ENCODE measurements around the gene TSPYL1. TPM values are rescaled to one million over a fixed set of nuclear protein-coding genes. Genes with fewer than 3 reads are reported as not detected.
"Not testable (repeated sequence)": the region's sequence is repeated elsewhere in the genome, so short reads cannot be mapped to it uniquely, and the experiment has no call there.

TSPYL1 gene
- polyA plus RNA-seq: 85.8 TPM
- long read RNA-seq, donor 1, transcript TSPYL1-201 (1 exons, 3,326 nt): major isoform, 102 of 102 reads
- long read RNA-seq, donor 1, partial matches to known transcripts: 0 of 102 reads
- long read RNA-seq, donor 1, other reads (novel, unspliced or antisense): 0 of 102 reads
- long read RNA-seq, donor 2, transcript TSPYL1-201 (1 exons, 3,326 nt): major isoform, 226 of 226 reads
- long read RNA-seq, donor 2, partial matches to known transcripts: 0 of 226 reads
- long read RNA-seq, donor 2, other reads (novel, unspliced or antisense): 0 of 226 reads
- long read RNA-seq, donor 3, transcript TSPYL1-201 (1 exons, 3,326 nt): major isoform, 144 of 144 reads
- long read RNA-seq, donor 3, partial matches to known transcripts: 0 of 144 reads
- long read RNA-seq, donor 3, other reads (novel, unspliced or antisense): 0 of 144 reads
- long read RNA-seq, donor 4, transcript TSPYL1-201 (1 exons, 3,326 nt): major isoform, 15 of 15 reads
- long read RNA-seq, donor 4, partial matches to known transcripts: 0 of 15 reads
- long read RNA-seq, donor 4, other reads (novel, unspliced or antisense): 0 of 15 reads
- long read RNA-seq, donor 5, transcript TSPYL1-201 (1 exons, 3,326 nt): major isoform, 88 of 88 reads
- long read RNA-seq, donor 5, partial matches to known transcripts: 0 of 88 reads
- long read RNA-seq, donor 5, other reads (novel, unspliced or antisense): 0 of 88 reads
- long read RNA-seq, donor 6, transcript TSPYL1-201 (1 exons, 3,326 nt): major isoform, 108 of 108 reads
- long read RNA-seq, donor 6, partial matches to known transcripts: 0 of 108 reads
- long read RNA-seq, donor 6, other reads (novel, unspliced or antisense): 0 of 108 reads
- long read RNA-seq, donor 7, transcript TSPYL1-201 (1 exons, 3,326 nt): major isoform, 59 of 59 reads
- long read RNA-seq, donor 7, partial matches to known transcripts: 0 of 59 reads
- long read RNA-seq, donor 7, other reads (novel, unspliced or antisense): 0 of 59 reads
- long read RNA-seq, donor 8, transcript TSPYL1-201 (1 exons, 3,326 nt): major isoform, 164 of 164 reads
- long read RNA-seq, donor 8, partial matches to known transcripts: 0 of 164 reads
- long read RNA-seq, donor 8, other reads (novel, unspliced or antisense): 0 of 164 reads
- long read RNA-seq, donor 9, transcript TSPYL1-201 (1 exons, 3,326 nt): major isoform, 94 of 94 reads
- long read RNA-seq, donor 9, partial matches to known transcripts: 0 of 94 reads
- long read RNA-seq, donor 9, other reads (novel, unspliced or antisense): 0 of 94 reads
- long read RNA-seq, donor 10, transcript TSPYL1-201 (1 exons, 3,326 nt): major isoform, 136 of 136 reads
- long read RNA-seq, donor 10, partial matches to known transcripts: 0 of 136 reads
- long read RNA-seq, donor 10, other reads (novel, unspliced or antisense): 0 of 136 reads
- long read RNA-seq, donor 11, transcript TSPYL1-201 (1 exons, 3,326 nt): major isoform, 107 of 107 reads
- long read RNA-seq, donor 11, partial matches to known transcripts: 0 of 107 reads
- long read RNA-seq, donor 11, other reads (novel, unspliced or antisense): 0 of 107 reads

DNA sequence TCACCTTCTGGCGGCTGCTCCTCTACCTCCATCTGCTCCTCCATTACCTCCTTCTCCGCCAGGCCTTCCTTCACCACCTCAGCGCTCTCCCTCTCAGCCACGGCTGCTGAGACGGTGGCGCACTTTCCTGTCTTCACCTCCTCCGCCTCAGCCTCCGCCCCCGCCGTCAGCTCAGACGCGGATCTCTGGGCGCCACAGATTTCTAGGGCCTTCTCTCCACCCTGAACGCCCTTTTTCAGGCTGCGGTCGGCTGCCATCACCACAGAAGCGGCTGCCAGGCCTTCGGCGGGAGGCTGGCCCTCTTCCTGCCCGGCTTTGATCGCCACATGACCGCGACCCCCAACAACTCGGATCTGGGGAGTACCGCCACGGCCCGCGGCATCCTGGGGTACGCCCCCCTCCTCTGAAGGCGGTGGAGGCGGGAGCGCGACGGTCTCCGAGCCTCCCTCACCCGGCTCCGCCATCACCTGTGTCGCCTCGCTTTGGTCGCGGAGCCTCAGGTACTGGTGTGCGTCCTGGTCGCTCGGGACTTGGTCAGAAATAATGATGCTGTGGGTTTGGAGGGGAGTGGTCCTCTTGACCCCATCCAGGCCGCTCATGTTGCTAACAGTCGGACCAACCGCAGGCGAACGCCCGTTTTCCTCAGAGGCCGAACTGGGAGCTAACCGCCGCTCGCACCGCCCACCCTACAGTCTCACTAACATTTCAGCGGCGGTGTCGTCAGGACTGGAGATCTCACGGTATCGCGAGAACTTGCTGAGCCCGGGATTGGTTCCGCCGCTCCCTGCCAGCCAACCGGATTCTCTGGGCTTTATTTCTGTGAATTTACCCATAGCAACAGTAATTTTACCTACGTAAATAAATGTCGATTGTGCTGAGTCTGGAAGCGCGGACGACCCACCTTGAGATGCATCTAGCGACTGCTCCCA is at the start of gene TSPYL1:
TSS of gene TSPYL1 (minus strand) at position 699 of the 929 bp plus-strand sequence. CDS start at position 599, 100 bp downstream.
- peak; percentile 96 to 98 for DNase-seq
- Histone ChIP-seq H3K4me1 (ENCODE audit: control insufficient read depth, insufficient read depth, low read length) (peaks cover 7% of the 10 kb centered on the region), H3K4me3 (ENCODE audit: low read length) (peak within 1 kb of the TSS; percentile 94), H3K27me3 (ENCODE audit: control insufficient read depth, insufficient read depth, low read length) (no peaks in the 10 kb centered on the region), H3K27ac (ENCODE audit: low read length) (peak within 1 kb of the TSS; percentile 99), H3K9me3 (ENCODE audit: control insufficient read depth, low read depth, low read length) (no peaks in the 10 kb centered on the region), H3K36me3 (ENCODE audit: control insufficient read depth, insufficient read depth, low read length) (peaks cover 8% of the 10 kb centered on the region)
- 7% methylated on average over 7 of the region's 71 CpGs for WGBS (ENCODE audit: insufficient coverage, low lambda C conversion rate)

DNA sequence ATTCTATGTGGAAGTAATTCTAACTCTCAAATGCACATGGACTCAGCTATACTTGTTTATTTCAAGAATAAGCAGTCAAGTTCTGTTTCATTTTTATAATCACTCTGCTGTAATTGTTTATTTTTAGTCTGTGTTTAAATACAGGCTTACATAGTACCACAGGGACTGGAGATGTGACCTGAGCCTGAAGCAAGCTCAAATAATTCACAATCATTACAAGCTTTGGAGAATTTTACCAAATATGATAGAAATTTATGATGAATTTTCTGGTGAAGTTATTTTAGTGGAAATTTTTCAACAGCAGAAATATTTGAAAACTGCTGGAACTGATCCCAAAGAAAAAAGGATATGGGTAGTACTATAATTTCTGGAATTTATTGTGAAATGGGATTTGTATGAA is 49.4 kb upstream of the TSPYL1 start:
- Histone ChIP-seq H3K27me3 (ENCODE audit: control insufficient read depth, insufficient read depth, low read length) (no peaks in the 10 kb centered on the region), H3K27ac (ENCODE audit: low read length) (no peak overlapping the region), H3K36me3 (ENCODE audit: control insufficient read depth, insufficient read depth, low read length) (no peaks in the 10 kb centered on the region), H3K4me3 (ENCODE audit: low read length) (no peak overlapping the region), H3K4me1 (ENCODE audit: control insufficient read depth, insufficient read depth, low read length) (no peaks in the 10 kb centered on the region), H3K9me3 (ENCODE audit: control insufficient read depth, low read depth, low read length) (no peaks in the 10 kb centered on the region)
- no peak for DNase-seq

- no peak for DNase-seq
These were observed 48.8 kb upstream of the TSPYL1 start for GRCh38 chr6:116328528-116328903.

DNA sequence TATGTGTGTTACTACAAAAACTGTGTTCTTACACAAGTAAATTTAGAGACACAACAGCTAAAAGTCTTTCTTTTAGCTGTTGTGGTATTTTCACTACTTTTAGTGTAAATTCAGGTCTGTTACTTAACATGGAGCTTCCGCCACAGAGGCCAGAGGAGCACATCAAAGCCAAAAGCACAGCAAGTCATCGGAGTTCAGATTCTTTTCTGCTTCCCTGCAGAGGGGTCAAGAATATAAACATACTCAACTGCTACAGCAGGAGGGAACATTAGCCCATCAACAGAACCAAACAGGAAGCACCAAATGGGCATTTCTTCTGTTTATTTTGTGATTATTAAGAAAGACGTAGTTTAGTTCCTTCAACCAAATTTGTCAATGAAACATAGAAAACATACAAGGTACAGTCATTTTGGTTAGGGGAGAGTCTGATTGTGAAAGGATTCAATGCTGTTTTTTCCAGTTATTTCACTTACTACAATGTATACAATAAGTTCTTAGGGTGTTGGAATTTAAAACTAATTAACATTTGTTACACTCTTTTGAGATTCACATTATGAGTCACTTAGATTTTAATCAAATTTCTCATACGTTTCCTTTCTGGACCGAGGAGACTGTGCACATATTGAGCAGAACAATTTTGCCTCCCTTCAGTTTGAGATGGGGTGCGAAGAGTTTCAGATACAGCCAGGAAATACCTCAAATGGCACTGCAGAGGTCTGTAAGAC is 48.2 kb upstream of the TSPYL1 start:
- Histone ChIP-seq H3K27me3 (ENCODE audit: control insufficient read depth, insufficient read depth, low read length) (no peaks in the 10 kb centered on the region), H3K36me3 (ENCODE audit: control insufficient read depth, insufficient read depth, low read length) (no peaks in the 10 kb centered on the region), H3K4me3 (ENCODE audit: low read length) (no peak overlapping the region), H3K27ac (ENCODE audit: low read length) (no peak overlapping the region), H3K4me1 (ENCODE audit: control insufficient read depth, insufficient read depth, low read length) (no peaks in the 10 kb centered on the region), H3K9me3 (ENCODE audit: control insufficient read depth, low read depth, low read length) (no peaks in the 10 kb centered on the region)
- DNase-seq: no peak
- 77% methylated on average over 3 of the region's 6 CpGs for WGBS (ENCODE audit: insufficient coverage, low lambda C conversion rate)

More at GRCh38 chr6:116328528-116328903, 48.8 kb upstream of the TSPYL1 start:
- no peaks in the 10 kb centered on the region for H3K27me3 ChIP-seq (ENCODE audit: control insufficient read depth, insufficient read depth, low read length)
- H3K27ac ChIP-seq (ENCODE audit: low read length): no peak overlapping the region
- no peaks in the 10 kb centered on the region for H3K4me1 ChIP-seq (ENCODE audit: control insufficient read depth, insufficient read depth, low read length)
- H3K36me3 ChIP-seq (ENCODE audit: control insufficient read depth, insufficient read depth, low read length): no peaks in the 10 kb centered on the region
- H3K9me3 ChIP-seq (ENCODE audit: control insufficient read depth, low read depth, low read length): no peaks in the 10 kb centered on the region
- H3K4me3 ChIP-seq (ENCODE audit: low read length): no peak overlapping the region
- WGBS (ENCODE audit: insufficient coverage, low lambda C conversion rate): 80% methylated on average over 1 of the region's 1 CpG

GRCh38 chr6:116326996-116327395 is 47.3 kb upstream of the TSPYL1 start:
- H3K4me3 ChIP-seq (ENCODE audit: low read length): no peak overlapping the region
- no peaks in the 10 kb centered on the region for H3K36me3 ChIP-seq (ENCODE audit: control insufficient read depth, insufficient read depth, low read length)
- no peak overlapping the region for H3K27ac ChIP-seq (ENCODE audit: low read length)
- no peaks in the 10 kb centered on the region for H3K4me1 ChIP-seq (ENCODE audit: control insufficient read depth, insufficient read depth, low read length)
- 75% methylated on average over 2 of the region's 4 CpGs for WGBS (ENCODE audit: insufficient coverage, low lambda C conversion rate)
- DNase-seq: no peak
- H3K9me3 ChIP-seq (ENCODE audit: control insufficient read depth, low read depth, low read length): no peaks in the 10 kb centered on the region
- H3K27me3 ChIP-seq (ENCODE audit: control insufficient read depth, insufficient read depth, low read length): no peaks in the 10 kb centered on the region

DNA sequence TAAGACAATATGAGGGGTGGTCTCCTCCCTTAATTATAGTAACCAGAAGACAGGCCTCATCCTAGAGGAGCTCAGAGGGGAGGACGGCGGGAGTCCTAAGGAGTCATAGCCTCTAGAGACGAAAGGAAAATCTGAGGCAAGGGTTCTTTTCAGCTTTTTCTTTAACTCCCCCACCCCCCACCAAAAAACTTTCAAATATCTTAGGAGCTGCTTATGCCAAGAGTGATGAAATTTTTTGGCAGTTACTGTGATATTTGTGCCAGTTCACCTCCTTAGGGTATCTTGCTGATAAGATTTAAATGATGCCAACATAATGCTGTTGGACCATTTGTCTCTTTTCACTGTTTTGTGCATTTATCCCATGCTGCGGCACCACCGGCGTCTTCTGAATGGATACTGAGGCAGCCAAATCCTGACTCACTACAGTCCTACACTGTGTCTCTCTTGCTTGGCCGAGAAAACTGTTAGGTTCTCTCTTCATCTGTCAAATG is 46.5 kb upstream of the TSPYL1 start:
- H3K27me3 ChIP-seq (ENCODE audit: control insufficient read depth, insufficient read depth, low read length): no peaks in the 10 kb centered on the region
- H3K9me3 ChIP-seq (ENCODE audit: control insufficient read depth, low read depth, low read length): no peaks in the 10 kb centered on the region
- no peak overlapping the region for H3K27ac ChIP-seq (ENCODE audit: low read length)
- WGBS (ENCODE audit: insufficient coverage, low lambda C conversion rate): no CpG with 5 or more reads among the region's 7 CpGs
- H3K4me1 ChIP-seq (ENCODE audit: control insufficient read depth, insufficient read depth, low read length): no peaks in the 10 kb centered on the region
- H3K4me3 ChIP-seq (ENCODE audit: low read length): no peak overlapping the region
- no peaks in the 10 kb centered on the region for H3K36me3 ChIP-seq (ENCODE audit: control insufficient read depth, insufficient read depth, low read length)
- no peak for DNase-seq

- H3K4me1 ChIP-seq (ENCODE audit: control insufficient read depth, insufficient read depth, low read length); H3K9me3 ChIP-seq (ENCODE audit: control insufficient read depth, low read depth, low read length); H3K36me3 ChIP-seq (ENCODE audit: control insufficient read depth, insufficient read depth, low read length); H3K4me3 ChIP-seq (ENCODE audit: low read length); H3K27me3 ChIP-seq (ENCODE audit: control insufficient read depth, insufficient read depth, low read length); DNase-seq; H3K27ac ChIP-seq (ENCODE audit: low read length): not testable (repeated sequence)
- WGBS (ENCODE audit: insufficient coverage, low lambda C conversion rate): no CpG with 5 or more reads among the region's 11 CpGs
These were observed 46.0 kb upstream of the TSPYL1 start for GRCh38 chr6:116325634-116326132.

DNA sequence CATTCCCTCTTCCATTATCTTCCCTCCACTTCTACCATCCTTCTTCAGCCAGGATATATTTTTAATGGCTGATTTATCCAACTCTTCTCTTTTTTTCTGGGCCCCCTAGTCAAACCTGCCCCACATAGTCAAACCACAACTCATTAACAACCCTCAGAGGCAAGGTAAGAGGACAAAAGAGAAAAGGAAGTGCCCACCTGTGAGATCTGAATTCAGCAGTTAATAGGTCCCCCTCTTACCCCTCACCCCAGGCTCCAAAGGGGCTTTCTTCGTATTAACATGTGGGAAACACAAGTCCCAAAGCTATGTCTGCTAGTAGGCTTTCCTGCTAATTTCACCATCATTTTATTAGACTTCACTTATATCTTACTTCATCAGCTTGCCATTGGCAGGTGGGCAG is 44.1 kb upstream of the TSPYL1 start:
- no peak overlapping the region for H3K4me3 ChIP-seq (ENCODE audit: low read length)
- no peaks in the 10 kb centered on the region for H3K27me3 ChIP-seq (ENCODE audit: control insufficient read depth, insufficient read depth, low read length)
- H3K36me3 ChIP-seq (ENCODE audit: control insufficient read depth, insufficient read depth, low read length): no peaks in the 10 kb centered on the region
- no CpG with 5 or more reads among the region's 1 CpG for WGBS (ENCODE audit: insufficient coverage, low lambda C conversion rate)
- no peaks in the 10 kb centered on the region for H3K4me1 ChIP-seq (ENCODE audit: control insufficient read depth, insufficient read depth, low read length)
- no peak overlapping the region for H3K27ac ChIP-seq (ENCODE audit: low read length)
- DNase-seq: no peak
- H3K9me3 ChIP-seq (ENCODE audit: control insufficient read depth, low read depth, low read length): no peaks in the 10 kb centered on the region

Measured in large intestine (tissue), 12 donors.